Fibroblast of the aortic adventitia (primary cell): ENCODE measurements around the gene PPFIA4. TPM values are rescaled to one million over a fixed set of nuclear protein-coding genes. Genes with fewer than 3 reads are reported as not detected.

Experiments
- DNase-seq: peaks from one replicate; pipeline ENCODE4 v3.0.0-alpha.2; 2010; ENCODE audit warnings: low read depth
- H3K4me3 ChIP-seq: 2 replicates; pipeline ENCODE4 v1.5.1; 2011; ENCODE audit warnings: low read depth, mild to moderate bottlenecking, control low read depth, low read length, moderate library complexity
- total RNA-seq: library from RNA; depleted of rRNA; stranded (reverse); fragments of >200 nt; gene quantifications from 2 replicates; pipeline ENCODE4 v1.2.3, GENCODE V29; 2012; ENCODE audit warnings: low replicate concordance
- TF ChIP-seq, protein P1 (sequence below): IDR thresholded peaks from 2 replicates; pipeline ENCODE4 v1.5.1; 2011; ENCODE audit warnings: mild to moderate bottlenecking, low read length, control low read depth, inconsistent platforms; ENCODE audit not compliant: insufficient read depth

Gene PPFIA4
- total RNA-seq, 1 donor = 1.3 TPM

DNA sequence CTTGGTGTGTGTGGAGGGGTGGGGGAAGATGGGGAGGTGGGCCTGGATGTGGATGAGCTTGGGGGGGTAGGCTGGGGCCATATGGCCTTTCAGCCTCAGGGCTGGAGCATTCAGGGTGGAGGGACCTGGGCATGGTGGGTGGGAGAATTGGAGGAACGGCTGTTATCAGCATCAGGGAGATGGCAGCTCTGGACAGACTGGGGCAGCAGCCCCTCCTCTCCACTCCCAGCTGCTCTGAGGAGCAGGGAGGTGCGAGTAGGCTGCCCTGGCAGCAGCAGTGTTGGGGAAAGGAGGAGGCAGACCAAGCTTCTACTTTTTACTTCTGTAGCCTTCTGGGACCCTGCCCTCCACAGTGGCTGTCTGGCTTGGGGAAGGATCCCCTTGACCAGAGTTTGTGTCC is 10.2 kb downstream of the PPFIA4 start:
- DNase-seq = no peak
- TF ChIP-seq, protein P1, sequence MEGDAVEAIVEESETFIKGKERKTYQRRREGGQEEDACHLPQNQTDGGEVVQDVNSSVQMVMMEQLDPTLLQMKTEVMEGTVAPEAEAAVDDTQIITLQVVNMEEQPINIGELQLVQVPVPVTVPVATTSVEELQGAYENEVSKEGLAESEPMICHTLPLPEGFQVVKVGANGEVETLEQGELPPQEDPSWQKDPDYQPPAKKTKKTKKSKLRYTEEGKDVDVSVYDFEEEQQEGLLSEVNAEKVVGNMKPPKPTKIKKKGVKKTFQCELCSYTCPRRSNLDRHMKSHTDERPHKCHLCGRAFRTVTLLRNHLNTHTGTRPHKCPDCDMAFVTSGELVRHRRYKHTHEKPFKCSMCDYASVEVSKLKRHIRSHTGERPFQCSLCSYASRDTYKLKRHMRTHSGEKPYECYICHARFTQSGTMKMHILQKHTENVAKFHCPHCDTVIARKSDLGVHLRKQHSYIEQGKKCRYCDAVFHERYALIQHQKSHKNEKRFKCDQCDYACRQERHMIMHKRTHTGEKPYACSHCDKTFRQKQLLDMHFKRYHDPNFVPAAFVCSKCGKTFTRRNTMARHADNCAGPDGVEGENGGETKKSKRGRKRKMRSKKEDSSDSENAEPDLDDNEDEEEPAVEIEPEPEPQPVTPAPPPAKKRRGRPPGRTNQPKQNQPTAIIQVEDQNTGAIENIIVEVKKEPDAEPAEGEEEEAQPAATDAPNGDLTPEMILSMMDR = no peak

DNA sequence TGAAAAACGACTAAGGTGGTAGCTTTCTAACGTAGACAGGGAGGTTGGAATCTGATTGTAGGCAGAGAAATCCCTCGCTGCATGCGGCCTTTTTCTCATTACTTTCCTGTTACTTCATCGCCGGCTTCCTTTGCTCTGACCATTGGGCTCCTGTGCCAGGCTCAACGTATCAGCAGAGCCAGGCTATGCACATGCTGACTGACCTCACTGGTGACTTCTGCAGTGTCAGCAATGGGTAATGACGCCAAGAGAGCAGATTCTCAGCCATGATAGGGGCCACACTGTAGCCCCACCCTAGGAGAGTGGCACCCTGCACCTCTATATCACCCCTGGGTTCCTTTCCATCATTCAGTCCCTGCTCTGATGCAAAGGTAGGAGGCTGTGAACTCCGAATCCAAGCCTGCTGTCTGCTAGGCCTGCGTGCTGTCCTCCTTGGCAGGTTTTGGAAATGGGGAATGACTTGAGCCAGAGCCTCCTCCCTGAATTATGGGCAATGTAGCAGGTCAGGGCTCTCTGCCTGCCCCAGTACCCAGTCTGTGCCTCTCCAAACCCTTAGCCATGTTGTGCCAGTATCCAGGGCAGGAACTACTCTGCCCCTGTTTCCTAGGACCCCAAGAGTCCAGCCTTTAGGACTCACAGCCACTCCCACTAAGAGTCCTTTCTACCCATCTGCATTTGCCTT is 11.4 kb downstream of the PPFIA4 start:
- no peak for DNase-seq
- TF ChIP-seq, protein P1 = no peak
- no peak overlapping the region for H3K4me3 ChIP-seq

More for the DNA sequence above, 10.2 kb downstream of the PPFIA4 start:
- H3K4me3 ChIP-seq = no peak overlapping the region

DNA sequence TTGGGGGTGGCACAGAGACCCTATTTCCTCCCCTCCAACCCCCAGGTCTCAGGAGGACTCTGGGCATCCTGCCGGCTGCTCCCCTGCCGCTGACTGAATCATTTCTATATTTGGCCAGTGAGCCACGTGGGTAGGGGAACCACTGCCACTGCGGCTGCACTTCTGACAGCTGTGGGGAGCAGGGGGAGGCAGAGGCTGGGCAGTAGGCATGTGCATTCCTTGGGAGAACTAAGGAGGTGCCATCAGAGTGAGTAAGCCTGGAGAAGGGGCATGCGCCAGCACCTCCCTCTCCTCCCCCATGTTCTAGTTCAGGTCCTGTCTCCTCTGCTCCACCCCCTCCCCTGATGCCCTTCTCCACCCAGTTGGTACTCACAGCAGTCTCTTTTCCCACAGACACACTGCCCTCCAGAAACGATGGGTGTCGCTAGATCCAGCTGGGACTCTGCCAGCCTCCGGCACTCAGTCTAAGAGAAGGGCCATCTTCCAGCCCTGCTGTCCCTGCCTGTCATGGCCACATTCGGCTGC is 12.0 kb downstream of the PPFIA4 start:
- no peak overlapping the region for H3K4me3 ChIP-seq
- peak; percentile 74 for DNase-seq
- TF ChIP-seq, protein P1 = peak; percentile 9

DNA sequence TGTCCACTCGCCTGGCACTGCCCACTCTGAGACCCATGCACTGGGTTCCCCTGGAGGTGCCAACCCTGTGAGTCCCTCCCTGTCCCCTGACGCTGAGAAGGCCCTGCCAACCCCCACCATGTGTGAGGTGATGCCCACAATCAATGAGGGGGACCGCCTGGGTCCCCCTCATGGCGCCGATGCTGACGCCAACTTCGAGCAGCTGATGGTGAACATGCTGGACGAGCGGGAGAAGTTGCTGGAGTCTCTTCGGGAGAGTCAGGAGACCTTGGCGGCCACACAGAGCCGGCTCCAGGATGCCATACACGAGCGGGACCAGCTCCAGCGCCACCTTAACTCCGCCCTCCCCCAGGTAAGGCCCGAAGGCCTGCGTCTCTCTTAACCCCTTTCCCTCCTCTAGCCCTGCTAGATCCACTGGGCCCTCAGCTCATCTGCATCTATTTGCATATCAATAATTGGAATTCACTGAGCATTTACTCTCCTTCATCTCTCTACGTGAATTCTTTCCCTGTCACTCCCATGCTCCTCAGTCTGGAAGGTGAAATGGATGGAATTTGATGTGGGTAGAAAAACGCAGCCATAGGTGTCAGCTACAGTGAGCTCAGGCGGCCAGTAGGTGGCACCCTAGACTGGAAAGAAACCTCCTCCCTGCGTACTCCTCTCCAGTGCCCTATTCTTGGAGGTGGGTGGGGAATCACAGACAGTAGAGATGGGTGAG is 12.8 kb downstream of the PPFIA4 start:
- TF ChIP-seq, protein P1 = peak; percentile 89
- DNase-seq = peak; percentile 71
- no peak overlapping the region for H3K4me3 ChIP-seq

DNA sequence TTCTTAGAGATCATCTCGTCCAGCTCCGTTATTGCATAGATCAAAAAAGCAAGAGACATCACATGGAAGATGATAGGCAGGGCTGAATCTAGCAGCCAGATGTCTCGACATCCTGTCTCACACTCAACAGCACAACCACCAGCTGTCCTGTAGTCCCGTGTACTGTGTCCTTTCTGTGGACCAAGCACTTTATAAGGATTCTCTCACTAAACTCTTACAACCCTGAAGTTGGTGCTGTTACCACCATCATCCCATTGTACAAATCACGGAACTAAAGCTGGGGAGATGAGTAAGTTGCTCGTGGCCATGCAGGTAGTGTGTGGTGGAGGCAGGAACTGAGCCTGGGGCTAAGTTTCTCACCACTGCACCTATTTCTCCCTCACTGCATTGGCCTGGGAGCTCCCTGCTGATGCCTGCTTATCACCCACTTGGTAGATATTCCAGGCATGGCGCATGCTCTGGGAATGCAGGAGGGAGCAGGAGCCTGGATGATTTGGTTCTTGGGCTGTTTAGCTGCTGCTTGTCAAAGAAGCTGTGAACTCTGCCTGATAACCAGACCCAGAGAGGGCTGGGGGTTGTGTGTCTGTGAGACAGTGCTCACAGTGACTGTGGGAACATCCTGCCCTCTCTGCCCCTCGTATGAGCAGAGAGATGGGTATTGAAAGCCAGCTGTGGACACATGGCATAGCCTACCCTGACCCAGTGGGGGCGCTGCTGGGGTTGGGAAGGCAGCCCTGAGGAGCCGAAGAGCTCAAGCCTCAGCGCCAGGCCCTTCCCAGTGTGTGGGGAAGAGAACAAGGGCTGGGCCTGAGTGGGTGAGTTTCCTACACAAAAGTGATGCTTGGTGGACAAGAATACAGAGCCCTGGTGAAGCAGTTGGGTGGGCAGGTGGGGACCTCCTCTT is 13.6 kb downstream of the PPFIA4 start:
- TF ChIP-seq, protein P1 = peak; percentile 39
- no peak overlapping the region for H3K4me3 ChIP-seq
- DNase-seq = no peak

DNA sequence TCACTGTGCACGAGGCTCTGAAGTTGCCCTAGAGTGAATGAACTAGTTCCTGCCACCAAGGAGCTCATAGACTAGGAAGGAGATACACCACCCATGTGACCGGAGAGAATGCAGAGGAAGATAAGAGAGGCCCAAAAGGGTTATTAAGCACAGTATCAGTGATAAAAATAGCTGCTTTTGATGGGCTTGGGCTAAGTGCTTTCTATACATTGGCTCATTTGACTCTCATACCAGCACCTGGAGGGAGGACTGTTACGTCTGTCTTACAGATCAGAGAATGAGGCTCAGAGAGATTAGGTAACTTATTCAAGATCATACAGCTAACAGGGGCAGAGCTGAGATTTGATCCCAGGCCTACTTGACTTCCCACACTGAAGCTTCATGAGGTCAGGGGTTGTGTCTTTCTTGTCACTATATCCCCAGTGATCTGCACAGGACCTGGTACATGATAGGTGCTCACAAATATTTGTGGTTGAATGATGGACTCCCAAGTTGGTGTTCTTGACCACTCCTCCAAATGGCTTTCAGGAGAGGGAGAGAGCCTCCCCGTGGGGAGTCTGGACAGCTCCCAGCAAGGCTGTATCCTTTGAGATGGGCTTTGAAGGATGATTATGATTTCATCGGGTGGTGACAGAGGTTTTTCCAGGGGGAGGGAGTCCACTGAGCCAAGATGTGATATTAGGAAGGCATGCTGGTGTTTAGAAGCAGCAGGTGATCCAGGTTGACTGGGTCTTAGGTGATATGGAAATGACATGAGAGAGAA is 14.4 kb downstream of the PPFIA4 start:
- H3K4me3 ChIP-seq = no peak overlapping the region
- TF ChIP-seq, protein P1 = no peak
- DNase-seq = no peak
